Activated CD4-positive, alpha-beta T cell treated with anti-CD3 and anti-CD28 coated beads, Interleukin-2, amount 50 U/mL, for 16 hours (primary cell): ENCODE data around the gene GTSE1.

Source experiments
- DNase-seq: peaks from one replicate; pipeline ENCODE4 v3.0.0-alpha.2; 2020

The GTSE1 gene

DNA sequence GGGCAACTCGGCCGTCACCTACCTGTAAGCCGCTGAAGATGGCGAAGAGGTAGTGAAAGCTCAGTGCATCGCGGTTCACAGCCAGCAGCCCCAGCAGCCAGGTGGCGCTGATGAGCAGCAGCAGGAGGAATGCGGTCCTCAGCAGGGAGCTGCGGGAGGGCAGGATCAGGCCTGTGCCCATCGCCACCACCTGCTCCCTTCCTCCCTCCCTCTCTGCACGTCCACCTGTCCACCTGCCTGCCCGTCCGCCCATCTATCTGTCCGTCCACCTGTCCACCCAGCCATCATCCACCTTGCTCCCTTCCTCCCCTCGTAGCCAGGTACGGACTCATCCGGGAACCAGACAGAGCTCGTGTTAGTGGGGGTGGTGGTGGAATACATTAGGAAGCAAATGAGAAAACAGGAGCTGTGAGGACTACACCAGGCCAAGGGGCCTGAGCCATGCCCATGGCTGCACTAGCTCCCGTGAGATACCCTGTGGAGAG, 71.1 kb downstream of the GTSE1 start:
- peak; percentile 69 for DNase-seq

DNA sequence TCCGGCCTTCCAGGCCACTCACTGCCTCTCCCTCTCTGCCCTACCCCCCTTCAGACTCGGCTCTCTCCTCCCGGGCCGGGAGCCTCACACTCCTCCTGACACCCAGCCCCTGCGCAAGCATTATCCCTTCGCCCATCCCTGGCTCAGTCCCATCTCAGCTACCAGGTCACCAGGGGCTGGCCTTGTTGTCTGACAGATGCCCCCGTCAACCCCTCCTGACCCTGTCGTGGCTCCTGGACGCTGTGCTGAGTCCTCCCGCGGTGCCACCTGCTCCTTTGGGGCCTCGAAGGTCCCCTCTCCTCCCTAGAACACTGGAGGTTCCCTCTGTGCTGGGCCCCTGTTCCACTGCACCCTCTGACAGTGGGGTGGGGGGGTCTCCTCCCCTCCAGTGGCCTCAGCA, 71.8 kb downstream of the GTSE1 start:
- DNase-seq: no peak

DNA sequence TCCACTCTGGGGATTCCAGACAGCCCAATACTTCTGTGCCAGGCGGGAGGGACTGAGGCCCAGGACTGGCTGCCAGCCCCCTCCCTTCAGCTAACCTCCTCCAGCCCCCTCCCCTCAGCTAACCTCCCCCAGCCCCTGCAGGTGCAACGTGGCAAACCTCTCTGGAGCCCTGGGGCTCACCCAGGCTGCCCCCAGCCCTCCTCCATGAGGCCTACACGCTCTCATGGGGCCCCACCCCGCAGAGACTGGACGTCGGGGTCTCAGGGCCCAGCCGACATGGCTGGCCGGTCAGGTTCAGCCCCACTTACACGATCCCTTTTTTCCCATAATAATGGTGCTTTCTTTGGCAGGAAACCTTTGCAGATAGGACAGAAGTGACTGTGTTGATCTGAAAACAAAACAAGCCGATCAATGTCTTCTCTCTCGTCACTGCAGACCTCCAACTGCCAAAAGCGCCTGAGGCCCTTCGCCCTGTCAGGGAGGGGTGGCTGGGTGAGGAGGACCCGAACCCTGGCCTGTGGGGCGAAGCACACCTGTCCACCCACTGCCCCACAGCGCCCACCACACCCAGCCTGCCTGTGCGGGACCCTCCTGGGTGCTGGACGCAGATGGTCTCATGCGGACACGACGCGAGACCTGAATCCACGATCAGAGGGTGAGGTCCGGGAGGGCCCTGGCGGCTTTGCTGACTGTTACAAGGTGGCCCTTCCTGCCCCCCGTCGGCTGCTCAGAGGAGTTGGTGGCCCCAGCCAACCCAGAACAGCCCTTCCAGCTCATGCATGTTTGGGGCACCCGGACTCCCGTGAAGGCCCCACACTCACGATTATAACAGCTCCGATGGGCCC, 72.4 kb downstream of the GTSE1 start:
- no peak for DNase-seq

DNA sequence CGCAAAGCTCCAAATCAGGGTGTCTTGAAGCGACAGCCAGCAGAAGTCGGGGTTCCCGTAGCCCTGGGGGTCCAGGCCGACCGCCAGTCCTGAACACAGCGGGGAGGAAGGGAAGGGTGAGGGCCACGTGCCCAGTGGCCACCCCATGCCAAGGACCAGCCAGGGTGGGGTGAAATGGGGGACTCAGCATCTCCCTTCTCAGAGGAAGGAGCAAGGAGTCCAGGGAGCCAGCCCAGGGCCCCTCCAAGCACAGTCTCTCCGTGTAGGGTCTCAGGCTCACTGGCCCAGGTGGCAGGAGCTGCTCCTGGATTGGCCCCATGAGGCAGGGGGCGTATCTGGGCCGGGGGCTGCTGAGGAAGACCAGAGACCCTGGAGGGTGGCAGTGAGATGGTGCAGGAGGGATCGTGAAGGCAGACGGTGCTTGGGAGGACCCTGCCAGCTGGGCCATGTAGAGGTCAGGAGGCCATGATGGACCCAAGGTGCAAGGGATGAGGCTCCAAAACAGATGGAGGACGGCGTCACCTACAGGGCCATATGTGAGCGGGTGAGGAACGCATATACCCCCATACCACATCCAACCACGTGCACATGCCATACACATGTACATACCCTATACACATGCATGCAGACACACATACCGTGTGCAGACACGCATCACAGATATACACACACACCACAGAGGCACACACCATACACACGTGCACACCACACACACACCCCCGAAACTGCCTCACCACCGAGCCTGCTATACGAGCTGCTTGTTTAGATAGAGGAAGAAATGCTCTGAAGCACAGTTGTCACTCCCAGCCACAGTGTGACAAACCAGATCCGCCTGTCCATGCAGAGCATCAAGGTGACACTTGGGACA, 73.3 kb downstream of the GTSE1 start:
- no peak for DNase-seq

DNA sequence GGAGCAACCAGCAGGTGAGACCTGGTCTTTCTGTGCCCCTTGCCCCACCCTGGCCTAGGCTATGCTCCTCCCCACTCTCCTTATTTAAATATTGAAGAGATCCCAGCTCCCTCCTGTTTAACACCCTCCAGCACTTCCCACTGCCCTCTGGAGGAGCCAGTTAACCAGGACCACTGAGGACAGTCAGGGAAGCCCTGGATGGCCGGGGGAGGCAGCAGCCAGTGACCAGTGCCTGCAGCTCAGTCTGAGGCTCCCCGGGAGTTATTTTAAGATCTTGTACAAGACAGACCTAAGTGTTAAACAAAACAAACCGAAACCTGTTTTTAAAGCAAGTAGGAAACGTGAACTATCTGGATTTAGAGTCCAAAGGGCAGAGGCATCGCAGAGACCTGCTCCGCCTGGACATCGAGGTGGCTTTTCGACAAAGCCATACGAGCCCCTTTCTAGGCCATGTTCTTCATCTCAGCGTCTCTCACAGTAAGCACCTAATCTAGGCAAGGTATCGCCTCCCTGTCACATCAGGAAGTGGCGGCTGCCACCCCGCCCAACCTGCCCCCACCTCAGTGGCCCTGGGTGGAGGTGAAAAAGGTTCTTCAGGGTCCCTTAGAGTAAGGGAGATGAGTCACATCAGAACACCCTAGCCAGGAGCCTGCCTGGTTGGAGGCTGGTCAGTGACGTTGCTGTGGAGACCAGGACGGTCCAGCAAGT, 74.1 kb downstream of the GTSE1 start:
- no peak for DNase-seq

DNA sequence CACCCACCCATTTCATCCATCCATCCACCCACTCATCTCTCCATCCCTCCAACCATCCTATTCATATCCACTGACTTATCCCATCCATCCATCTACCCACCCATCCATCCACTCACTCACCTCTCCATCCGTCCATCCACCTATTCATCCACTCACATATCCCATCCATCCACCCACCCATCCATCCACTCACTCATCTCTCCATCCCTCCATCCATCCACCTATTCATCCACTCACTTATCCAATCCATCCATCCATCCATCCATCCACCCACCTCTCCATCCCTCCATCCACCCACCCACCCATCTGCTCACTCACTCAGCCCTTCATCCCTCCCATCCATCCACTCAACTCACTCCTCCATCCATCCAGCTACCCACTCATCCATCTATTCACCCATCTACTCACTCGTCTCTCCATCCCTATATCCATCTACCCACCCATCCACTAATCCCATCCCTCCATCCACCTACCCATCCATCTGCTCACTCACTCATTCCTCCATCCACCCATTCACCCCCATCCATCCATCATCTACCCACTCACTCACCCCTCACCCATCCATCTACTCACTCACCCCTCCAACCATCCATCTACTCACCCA, 75.1 kb downstream of the GTSE1 start:
- DNase-seq: no peak

DNA sequence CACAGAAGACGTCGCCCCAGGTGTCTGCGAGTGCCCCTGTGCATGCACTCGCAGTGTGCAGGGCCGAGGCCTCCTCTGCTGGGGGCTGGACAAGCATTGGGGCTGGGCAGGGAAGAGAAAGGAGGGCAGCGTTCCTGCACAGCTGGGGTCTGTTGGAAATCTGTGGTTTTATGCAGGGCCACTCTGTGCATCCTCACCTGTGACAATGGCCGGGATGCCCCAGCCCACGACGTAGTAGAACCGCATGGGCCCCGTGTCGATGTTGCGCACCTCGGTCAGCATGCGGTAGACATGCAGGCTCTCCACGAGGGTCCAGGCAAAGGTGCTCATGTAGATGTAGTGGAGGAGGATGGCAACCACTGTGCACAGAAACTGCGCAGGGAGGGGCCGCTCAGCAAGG, 76.0 kb downstream of the GTSE1 start:
- DNase-seq: no peak

DNA sequence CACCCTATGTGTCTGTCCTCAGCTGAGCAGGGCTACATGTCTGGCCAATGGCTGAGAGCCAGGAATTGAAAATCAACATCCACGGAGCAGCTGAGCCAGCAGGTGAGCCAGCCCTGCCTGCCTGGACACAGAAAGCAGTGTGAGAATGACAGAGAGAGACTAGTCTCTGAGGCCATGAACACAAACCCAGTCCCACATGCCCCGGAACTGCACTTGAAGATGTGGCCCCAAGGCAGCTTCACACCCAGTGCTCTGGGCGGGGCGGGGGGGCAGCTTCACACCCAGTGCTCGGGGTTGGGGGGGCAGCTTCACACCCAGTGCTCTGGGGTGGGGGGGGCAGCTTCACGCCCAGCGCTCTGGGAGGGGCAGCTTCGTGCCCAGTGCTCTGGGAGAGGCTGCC, 76.5 kb downstream of the GTSE1 start:
- DNase-seq: no peak

DNA sequence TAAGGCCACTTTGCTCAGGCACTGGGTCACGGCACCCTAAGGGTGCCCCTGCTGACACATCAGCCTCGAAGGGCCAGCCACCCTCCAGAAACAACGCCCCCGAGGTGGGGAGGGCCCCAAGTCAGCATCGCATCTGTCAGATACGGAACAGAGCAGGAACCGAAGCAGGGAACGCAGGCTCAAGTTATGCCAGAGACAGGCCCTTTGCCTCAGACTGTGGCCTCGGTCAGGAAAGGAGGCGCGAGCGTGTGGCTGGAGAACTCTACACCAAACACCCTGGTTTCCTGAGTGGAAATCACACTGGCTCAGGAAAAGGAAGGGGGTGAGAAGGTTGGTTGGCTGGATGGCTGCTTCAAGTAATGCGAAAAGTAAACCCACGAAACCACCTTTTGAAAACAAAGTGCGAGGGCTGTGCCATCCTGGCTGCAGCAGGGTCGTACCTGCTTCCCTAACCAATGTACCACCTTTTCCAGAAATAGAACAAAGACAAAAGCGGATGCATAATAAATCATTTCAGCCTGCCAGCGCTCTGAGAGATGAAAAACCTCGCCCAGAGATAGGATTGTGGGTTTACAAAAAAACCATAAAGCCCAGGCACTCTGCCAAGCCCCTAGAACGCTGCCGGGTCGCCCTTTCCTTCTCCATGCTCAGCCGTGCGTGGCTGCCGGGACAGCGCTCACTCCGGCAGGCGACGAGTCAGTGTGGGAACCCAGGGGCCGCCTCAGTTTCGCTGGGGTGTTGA, 77.4 kb downstream of the GTSE1 start:
- DNase-seq: no peak

DNA sequence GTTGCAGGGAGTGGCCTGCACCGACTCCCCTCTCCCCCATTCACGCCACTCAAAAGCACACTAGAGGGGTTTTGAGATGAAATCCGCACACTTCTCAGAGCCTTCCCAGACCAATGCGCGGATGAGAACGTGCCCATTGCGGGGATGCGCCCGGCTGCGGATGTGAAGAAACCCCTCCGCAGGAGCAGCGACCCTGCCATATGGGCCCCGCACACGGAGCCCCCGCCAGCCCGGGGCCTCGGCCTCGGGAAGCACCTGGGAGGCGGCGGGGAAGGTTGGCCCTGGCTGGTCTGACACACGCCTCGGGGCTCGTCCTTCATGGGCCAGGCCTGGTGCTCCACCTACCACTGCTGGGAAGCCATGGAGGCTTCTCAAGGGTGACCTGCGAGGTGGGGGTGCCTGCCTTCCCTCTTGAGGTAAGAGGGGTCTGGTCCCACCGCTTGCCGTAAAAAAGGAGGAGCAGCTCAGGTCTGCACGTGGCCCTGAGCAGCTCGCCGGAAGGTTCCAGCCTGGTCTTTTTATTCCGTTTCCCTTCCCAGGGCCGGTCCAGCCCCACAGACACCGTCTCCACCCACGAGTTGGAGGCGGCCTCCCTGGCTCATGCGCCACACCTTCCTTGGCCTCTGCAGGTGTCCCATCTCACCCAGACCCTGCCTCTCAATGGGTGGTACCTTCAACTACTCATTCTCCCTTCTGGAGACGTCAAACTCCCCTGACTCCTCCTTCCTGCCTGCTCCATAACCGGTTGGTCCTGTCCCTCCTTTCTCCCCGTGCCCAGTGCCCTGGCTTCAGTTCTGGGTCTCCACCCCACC, 78.2 kb downstream of the GTSE1 start:
- no peak for DNase-seq

DNA sequence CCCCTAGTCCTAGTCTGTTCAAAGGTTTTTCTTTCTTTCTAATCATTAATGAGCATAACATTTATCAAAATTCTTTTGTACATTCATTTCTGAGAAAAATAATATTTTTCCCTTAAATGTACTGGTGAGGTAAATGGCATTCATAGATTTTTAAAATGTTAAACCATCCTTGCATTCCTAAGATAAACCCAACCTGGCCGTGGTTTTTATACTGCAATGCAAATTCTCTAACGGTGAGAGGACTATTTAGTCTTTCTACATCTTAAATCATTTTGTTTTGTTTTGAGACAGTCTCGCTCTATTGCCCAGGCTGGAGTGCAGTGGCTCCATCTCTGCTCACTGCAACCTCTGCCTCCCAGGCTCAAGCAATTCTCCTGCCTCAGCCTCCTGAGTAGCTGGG, 79.4 kb downstream of the GTSE1 start:
- DNase-seq: no peak

DNA sequence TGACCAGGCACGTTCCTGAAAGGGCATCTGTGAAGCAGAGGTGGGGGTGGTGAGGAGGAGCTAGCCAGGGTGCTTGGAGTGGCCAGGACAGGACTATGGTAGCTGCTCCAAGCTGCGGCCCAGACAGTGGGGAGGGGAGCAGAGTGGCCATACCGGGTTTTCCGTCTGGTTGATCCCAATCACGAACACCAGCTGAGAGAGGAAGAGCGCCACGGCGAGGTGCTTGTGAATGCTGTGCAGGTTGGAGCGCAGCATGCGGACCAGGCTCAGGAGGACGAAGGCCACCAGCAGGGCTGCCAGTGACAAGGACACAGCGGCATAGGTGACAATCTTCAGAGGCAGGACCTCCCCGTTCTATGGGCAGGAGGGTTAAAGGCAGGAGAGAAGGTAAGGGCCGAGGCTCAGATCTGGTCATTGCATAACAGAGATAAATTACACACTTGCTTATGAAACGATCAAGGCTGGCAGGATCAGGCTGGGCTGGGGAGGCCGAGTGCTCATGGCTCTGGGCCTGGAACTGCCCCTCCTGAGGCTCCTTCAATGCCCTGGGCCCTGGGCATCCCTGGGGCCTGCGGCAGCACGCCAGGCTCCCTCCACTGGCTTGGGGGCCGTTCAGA, 80.3 kb downstream of the GTSE1 start:
- DNase-seq: no peak

DNA sequence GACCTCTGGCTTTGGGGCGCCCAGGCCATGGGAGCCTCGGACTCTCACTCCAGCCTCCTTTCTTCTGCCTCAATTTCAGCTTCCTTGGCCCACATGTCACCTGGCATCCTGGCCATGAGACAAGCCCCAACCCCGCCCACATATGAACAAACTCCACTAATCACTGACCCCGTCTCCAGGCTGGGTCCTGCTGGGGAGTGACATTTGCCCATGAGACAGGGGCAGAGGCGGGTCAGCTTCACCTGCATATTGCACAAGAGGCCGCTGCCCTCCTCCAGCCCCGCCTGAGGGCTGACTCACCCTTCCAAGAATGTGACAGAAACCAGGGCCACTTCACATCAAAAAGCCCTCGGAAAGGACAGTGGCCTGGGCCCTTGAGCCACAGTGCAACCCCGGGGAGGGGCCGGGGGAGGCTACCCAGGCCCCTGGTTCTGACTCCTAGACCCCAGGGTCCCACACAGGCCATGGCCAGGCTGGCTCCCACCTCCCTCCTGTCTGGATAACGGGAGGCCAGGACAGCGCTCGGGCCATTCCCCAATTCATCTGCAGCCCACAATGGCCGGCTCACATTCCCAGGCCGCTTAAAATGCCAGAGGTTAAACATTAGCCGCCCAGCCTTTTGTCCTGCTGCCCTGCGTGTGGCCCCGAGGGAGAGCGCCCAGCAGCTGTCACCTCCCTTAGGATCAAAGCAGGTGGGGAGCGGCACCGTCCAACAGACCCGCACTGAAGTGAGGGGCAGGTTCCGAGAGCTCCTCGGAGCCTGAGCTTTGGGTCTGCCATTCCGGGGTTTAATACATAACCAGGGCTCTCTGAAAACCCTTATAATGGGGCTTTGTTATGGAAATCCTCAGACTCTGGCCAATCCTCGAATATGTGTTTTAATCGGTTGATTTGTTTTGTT, 81.1 kb downstream of the GTSE1 start:
- DNase-seq: no peak

DNA sequence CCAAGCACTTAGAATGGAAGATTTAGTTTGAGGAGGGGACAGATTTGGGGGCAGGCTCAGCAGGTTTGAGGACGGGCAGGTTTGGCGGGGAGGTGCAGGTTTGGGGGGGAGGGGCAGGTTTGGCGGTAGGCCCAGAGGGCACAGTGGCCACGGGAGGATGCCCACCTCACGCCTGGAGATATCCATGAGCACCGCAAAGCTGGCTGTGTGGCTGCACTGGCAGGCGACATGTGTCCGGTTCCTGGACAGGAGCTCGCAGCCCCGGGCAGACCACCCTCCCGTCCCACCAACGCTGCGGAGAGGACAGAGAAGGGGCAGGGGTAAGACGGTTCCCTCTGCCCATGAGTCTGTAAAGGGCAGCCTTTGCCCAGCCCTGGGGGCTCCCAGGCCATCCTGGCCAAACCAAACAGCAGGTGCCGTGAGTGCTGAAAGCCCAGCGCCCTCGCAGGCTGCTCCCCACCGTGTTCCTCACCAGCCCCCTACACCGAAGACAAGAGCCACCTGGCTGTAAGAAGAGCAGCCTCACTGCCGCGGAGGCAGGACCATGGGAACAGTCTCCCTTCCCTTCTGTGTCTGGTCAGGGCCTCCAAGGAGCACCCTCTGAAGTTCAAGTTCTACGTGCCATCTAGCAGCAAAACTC, 81.9 kb downstream of the GTSE1 start:
- no peak for DNase-seq

DNA sequence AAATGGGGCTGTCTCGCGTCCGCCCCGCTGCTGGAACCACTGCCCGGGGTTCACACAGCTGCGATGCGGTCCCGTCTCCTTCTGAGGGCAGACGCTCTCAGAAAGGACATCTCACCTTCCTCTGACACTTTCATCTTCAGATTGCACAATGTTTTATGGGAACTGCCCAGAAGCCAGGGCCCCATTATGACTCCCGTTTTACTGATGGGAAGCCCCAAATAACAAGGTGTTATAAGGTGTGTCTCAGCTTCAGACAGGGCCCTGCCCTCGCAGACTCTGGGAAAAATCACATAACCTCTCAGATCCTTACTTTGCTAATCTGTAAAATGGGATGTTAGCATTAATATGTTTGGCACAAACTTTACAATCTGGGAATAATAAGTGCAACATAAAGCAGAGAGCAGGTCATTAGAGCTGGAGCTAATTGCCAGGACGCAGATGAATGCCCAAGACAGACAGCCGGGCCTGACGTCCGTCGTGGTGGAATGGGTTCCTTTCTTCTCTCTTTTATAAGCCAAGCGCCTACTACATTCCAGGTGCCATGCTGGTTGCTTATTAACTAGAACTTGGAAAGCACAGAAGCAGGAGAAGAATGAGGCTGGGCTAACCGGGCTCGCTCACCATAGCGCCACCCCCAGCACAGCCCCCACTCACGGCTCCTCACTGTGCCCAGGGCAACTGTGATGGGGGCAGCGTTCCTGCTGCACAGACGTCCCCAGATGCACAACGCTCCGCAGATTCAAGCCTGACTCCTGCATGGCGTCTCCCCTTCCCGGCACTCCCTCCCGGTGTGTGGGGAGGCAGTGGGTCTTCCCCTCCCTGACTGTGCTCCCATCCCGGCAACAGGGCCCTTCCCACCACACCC, 82.6 kb downstream of the GTSE1 start:
- no peak for DNase-seq

DNA sequence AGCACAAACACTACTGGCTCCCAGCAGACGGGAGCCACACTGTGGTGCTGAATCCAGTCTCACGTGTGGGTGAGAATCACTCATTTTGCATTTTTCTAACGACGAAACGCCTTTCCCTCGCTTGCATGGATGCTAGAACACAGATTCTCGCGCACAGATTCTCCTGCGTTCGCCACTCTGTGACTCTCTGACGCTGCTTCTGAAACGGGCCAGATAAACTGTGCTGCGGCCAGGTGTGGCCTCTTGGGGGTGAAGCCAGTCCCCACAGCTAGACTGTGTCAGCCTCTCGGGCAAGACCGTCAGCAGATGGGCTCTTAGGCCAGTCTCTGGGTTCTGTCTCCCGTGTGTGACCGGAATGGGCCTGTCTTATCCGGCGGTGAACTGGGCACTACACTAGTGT, 83.4 kb downstream of the GTSE1 start:
- DNase-seq: no peak
